ENCODE data around the gene KCNJ8.

KCNJ8 gene

DNA sequence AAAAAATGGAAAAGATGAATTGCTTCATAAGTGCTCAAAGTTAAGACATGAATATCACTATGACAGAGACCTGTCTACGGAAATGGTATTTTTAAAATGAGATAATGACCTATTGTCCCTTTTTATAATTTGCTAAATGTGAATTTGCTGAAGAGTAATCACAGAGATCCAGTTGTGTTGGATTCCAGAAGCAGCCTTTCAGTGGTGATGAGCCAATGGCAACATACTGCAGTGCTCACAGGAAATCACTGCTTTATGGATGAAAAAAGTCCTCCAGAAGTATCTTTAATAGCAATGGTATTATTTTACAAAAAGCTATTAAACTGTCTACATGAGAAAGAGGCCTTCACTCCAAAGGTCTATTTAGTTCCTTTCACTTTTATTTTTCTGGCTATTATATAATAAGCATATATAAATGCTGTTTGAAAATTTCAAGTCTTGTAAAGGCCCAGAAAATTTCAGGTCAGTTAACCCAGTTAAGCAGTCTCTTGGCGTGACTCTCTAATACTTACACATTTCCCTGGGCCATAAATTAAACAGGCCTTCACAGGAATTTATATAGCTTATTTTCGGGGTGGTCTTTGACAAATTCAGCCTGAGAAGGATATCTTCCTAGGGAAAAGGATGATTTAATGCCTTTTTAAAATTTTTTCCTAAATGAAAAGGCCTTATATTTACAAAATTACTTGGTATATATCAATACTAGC, 55.4 kb downstream of the KCNJ8 start:
- FAIRE-seq (no peak), DNase-seq (ENCODE audit: insufficient read length, low spot score) (no peak)

DNA sequence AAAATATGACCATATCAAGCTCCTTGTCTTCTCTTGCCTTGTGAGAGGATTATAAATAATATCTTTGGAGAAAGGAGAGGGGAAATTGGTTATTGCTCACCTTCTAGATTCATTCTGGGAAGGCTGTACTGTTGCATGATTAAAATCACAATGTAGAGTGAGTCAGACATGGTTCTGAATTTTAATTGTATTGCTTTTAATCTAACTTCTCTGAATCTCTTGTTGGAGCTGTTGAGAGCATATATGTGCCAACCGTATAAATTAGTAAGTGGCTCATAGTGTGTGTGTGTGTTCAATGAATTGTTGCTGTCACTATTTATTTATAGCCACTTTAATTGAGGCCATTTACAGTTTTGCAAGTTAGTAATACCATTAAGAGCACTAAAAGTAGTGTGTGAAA, 56.1 kb downstream of the KCNJ8 start:
- FAIRE-seq, result no peak
- no peak for DNase-seq (ENCODE audit: insufficient read length, low spot score)

DNA sequence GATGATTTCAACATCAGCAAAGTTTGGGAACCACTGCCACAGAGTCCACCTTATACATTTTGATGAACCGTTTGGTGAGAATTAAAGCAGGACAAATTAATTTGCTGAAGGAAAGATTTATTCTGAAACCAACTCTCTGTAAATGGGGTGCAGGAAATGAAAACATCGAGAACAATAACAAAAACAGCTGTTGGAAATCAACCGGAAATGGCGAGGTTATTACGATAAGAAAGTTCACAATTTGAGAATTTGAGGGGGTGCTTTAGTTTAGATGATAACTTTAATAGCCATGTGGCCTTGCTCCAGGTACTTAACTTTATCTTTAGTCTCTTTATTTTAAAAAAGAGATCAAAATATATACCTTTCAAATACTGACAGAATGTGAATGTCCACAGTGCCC, 56.7 kb downstream of the KCNJ8 start:
- FAIRE-seq (no peak), DNase-seq (ENCODE audit: insufficient read length, low spot score) (no peak)

DNA sequence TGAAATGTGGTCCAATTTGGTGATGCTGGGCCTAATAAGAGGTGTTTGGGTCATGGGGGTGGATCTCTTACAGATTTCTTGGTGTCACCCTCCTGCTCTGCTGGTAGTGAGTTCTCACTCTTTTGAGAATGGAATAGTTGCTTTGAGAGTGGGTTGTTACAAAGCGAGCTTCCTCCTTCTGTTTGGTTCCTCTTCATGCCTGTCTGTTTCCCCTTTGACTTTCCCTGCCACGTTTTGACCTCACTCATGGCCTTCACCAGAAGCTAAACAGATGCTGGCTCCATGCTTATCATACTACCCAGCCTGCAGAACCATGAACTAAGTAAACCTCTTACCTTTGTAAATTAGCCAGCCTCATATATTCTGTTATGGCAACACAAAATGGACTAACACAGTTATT, 59.1 kb downstream of the KCNJ8 start:
- DNase-seq (ENCODE audit: insufficient read length, low spot score) (no peak), FAIRE-seq (no peak)
